SK-N-SH (cell line): ENCODE data around the gene SSTR1.

Experiments used
- ELF1 ChIP-seq: IDR thresholded peaks from 2 replicates; pipeline ENCODE4 v1.4.0; 2012
- EP300 ChIP-seq, 2 experiments: IDR thresholded peaks; 2 replicates each; pipeline versions ENCODE4 v1.4.0 to v1.6.1; 2012; ENCODE audit warnings: borderline replicate concordance in 1 of 2, low read depth in 1 of 2, low read length in 1 of 2
- EZH2phosphoT487 ChIP-seq: fragments of 200-600 bp; sonication (generic); IDR thresholded peaks from 2 replicates; pipeline ENCODE4 v1.6.1; 2017; ENCODE audit warnings: low read depth, mixed run types, mild to moderate bottlenecking, antibody characterized with exemption, moderate library complexity, borderline replicate concordance
- SIN3A ChIP-seq: IDR thresholded peaks from 2 replicates; pipeline ENCODE4 v1.6.1; 2012; ENCODE audit warnings: low read depth, mild to moderate bottlenecking, low read length, moderate library complexity, borderline replicate concordance
- SMC3 ChIP-seq: IDR thresholded peaks from 2 replicates; pipeline ENCODE4 v1.6.1; 2012; ENCODE audit warnings: low read depth, low read length, improper control_type of control experiment
- YY1 ChIP-seq: IDR thresholded peaks from 2 replicates; pipeline ENCODE4 v1.4.0; 2012; ENCODE audit warnings: low read depth, mild to moderate bottlenecking
- TF ChIP-seq, protein P1 (sequence below): fragments of 200-600 bp; sonication (generic); IDR thresholded peaks from 2 replicates; pipeline ENCODE4 v1.6.1; 2017; ENCODE audit warnings: antibody characterized with exemption, mild to moderate bottlenecking, moderate library complexity
- TF ChIP-seq, protein P2 (sequence below): IDR thresholded peaks from 2 replicates; pipeline ENCODE4 v1.6.1; 2012; ENCODE audit warnings: mild to moderate bottlenecking, low read depth, low read length, moderate library complexity
- TF ChIP-seq, protein P3 (sequence below): IDR thresholded peaks from 2 replicates; pipeline ENCODE4 v1.4.0; 2012; ENCODE audit warnings: low read depth

DNA sequence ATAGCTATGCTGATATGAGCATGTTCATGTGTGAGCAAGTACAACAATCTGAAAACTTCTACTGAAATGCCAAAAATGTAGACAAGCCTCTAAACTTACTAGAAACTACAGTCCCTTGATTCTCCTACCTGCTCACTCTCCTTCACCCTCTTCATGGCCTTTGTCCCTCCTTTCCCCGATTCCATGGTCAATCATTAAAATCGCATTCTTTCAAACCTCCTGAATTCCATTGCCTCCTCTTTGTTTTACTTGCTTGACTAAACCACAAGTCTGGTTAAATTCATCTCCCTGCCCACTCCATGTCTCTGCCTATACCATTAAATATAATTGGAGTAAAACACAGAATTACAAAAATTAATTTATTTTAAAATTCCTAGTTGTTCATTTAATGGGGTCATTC is 33.0 kb upstream of the SSTR1 start:
- no peak for TF ChIP-seq EZH2phosphoT487
- TF ChIP-seq, protein P1, sequence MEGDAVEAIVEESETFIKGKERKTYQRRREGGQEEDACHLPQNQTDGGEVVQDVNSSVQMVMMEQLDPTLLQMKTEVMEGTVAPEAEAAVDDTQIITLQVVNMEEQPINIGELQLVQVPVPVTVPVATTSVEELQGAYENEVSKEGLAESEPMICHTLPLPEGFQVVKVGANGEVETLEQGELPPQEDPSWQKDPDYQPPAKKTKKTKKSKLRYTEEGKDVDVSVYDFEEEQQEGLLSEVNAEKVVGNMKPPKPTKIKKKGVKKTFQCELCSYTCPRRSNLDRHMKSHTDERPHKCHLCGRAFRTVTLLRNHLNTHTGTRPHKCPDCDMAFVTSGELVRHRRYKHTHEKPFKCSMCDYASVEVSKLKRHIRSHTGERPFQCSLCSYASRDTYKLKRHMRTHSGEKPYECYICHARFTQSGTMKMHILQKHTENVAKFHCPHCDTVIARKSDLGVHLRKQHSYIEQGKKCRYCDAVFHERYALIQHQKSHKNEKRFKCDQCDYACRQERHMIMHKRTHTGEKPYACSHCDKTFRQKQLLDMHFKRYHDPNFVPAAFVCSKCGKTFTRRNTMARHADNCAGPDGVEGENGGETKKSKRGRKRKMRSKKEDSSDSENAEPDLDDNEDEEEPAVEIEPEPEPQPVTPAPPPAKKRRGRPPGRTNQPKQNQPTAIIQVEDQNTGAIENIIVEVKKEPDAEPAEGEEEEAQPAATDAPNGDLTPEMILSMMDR = no peak
- no peak for TF ChIP-seq ELF1
- TF ChIP-seq YY1 = no peak
- TF ChIP-seq, protein P2, sequence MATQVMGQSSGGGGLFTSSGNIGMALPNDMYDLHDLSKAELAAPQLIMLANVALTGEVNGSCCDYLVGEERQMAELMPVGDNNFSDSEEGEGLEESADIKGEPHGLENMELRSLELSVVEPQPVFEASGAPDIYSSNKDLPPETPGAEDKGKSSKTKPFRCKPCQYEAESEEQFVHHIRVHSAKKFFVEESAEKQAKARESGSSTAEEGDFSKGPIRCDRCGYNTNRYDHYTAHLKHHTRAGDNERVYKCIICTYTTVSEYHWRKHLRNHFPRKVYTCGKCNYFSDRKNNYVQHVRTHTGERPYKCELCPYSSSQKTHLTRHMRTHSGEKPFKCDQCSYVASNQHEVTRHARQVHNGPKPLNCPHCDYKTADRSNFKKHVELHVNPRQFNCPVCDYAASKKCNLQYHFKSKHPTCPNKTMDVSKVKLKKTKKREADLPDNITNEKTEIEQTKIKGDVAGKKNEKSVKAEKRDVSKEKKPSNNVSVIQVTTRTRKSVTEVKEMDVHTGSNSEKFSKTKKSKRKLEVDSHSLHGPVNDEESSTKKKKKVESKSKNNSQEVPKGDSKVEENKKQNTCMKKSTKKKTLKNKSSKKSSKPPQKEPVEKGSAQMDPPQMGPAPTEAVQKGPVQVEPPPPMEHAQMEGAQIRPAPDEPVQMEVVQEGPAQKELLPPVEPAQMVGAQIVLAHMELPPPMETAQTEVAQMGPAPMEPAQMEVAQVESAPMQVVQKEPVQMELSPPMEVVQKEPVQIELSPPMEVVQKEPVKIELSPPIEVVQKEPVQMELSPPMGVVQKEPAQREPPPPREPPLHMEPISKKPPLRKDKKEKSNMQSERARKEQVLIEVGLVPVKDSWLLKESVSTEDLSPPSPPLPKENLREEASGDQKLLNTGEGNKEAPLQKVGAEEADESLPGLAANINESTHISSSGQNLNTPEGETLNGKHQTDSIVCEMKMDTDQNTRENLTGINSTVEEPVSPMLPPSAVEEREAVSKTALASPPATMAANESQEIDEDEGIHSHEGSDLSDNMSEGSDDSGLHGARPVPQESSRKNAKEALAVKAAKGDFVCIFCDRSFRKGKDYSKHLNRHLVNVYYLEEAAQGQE = no peak
- no peak for TF ChIP-seq EP300 (IDR thresholded peaks at IDR 0.05; ENCODE audit: borderline replicate concordance in 1 of 2, low read depth in 1 of 2, low read length in 1 of 2)
- TF ChIP-seq SIN3A = no peak
- no peak for TF ChIP-seq SMC3
- TF ChIP-seq, protein P3, sequence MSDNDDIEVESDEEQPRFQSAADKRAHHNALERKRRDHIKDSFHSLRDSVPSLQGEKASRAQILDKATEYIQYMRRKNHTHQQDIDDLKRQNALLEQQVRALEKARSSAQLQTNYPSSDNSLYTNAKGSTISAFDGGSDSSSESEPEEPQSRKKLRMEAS = no peak
